ENCODE measurements around the gene GZMM.

GZMM gene

GRCh38 chr19:585551-586110 lies 41.8 kb downstream of the GZMM start (continued):
- TF ChIP-seq ZNF335 (tag by site-specific recombination; conservative IDR thresholded peaks at IDR 0.05): no peak
- no peak for TF ChIP-seq ZBTB44 (tag by site-specific recombination; IDR thresholded peaks at IDR 0.05)
- TF ChIP-seq ZNF202 (tag by site-specific recombination; IDR thresholded peaks at IDR 0.05; ENCODE audit: borderline replicate concordance): no peak
- 0 out of 2 replicates have a peak, but pooled peaks have one; percentile 13 for TF ChIP-seq HIC1 (tag by site-specific recombination; IDR thresholded peaks at IDR 0.05)
- peak; percentile 24; the same call in 1 of the 2 replicates for TF ChIP-seq SP2 (tag by site-specific recombination; IDR thresholded peaks at IDR 0.05)
- no peak for TF ChIP-seq ZNF776 (tag by site-specific recombination; IDR thresholded peaks at IDR 0.05; ENCODE audit: borderline replicate concordance)
- no peak for TF ChIP-seq ZNF18 (tag by site-specific recombination; IDR thresholded peaks at IDR 0.05)
- TF ChIP-seq ZBTB11 (tag by site-specific recombination; conservative IDR thresholded peaks at IDR 0.05; ENCODE audit: low read depth): no peak
- no peak for TF ChIP-seq GFI1B (tag by site-specific recombination; IDR thresholded peaks at IDR 0.05)

- POLR2A ChIA-PET: interaction anchor here (0.6 to 1.0 kb wide), 3 partner anchors 11 to 33 kb away, joined by 3 to 7 read pairs (median 6); no protein-coding TSS in a partner anchor
- CTCF ChIA-PET: interaction anchor here (0.6 to 1.1 kb wide), 8 partner anchors 10 to 218 kb away, joined by 3 to 10 read pairs (median 3); partner anchors contain the start of gene POLRMT
- H3K9me3 ChIP-seq (ENCODE audit: control insufficient read depth, insufficient read depth, low read depth, low read length): no peaks in the 10 kb centered on the region
- peak overlapping the region; percentile 35; the same call in 1 of the 2 replicates for H3K27ac ChIP-seq (ENCODE audit: extremely low read depth, low read depth, low read length)
- no peak overlapping the region for H3K4me3 ChIP-seq (ENCODE audit: low read depth, low read length)
- H3K36me3 ChIP-seq (ENCODE audit: control insufficient read depth in 2 of 2, insufficient read depth in 1 of 2, low read length in 2 of 2): peaks cover 0 to 4% of the 10 kb centered on the region in 2 experiments; a peak in 1 of 3 replicates
- H3K4me1 ChIP-seq (ENCODE audit: control insufficient read depth, insufficient read depth, low read length): peaks cover 7% of the 10 kb centered on the region; the same call in 1 of the 2 replicates
- peak; percentile 31; the same call in 1 of the 2 replicates for TF ChIP-seq KLF17 (tag by site-specific recombination; IDR thresholded peaks at IDR 0.05)
- TF ChIP-seq ZNF19 (tag by site-specific recombination; IDR thresholded peaks at IDR 0.05; ENCODE audit: low read depth): no peak
- TF ChIP-seq WT1 (tag by site-specific recombination; IDR thresholded peaks at IDR 0.05): peak; percentile 61
- TF ChIP-seq ZNF37A (tag by site-specific recombination; IDR thresholded peaks at IDR 0.05): no peak
- TF ChIP-seq SP2 (tag by site-specific recombination; IDR thresholded peaks at IDR 0.05): peak; percentile 72
- TF ChIP-seq ZFP3 (tag by site-specific recombination; IDR thresholded peaks at IDR 0.05; ENCODE audit: low read depth): no peak
- TF ChIP-seq ZBTB49 (tag by site-specific recombination; IDR thresholded peaks at IDR 0.05; ENCODE audit: low read depth): no peak
- peak; percentile 71; the same call in 1 of the 2 replicates for TF ChIP-seq GLIS2 (tag by site-specific recombination; IDR thresholded peaks at IDR 0.05)
- TF ChIP-seq KLF9 (tag by site-specific recombination; IDR thresholded peaks at IDR 0.05; ENCODE audit: low read depth): peak; percentile 56
- TF ChIP-seq ZNF692 (tag by site-specific recombination; IDR thresholded peaks at IDR 0.05): peak; percentile 61; the same call in 1 of the 2 replicates
- no peak for TF ChIP-seq ZNF707 (tag by site-specific recombination; IDR thresholded peaks at IDR 0.05)
Observed at GRCh38 chr19:588093-588740, 44.4 kb downstream of the GZMM start.
